AG04449 (cell line): Measurements from ENCODE around the gene LRRC74A.

Experiments
- CTCF ChIA-PET: fragments of 350-600 bp; formaldehyde crosslinking; extraction: SDS; loops from one replicate; lab custom pipeline; 2021; ENCODE audit warnings: antibody characterized with exemption; lab: Yijun Ruan, JAX
- POLR2A ChIA-PET: fragments of 400-600, 350-600 bp; formaldehyde crosslinking; extraction: SDS; loops from one replicate; lab custom pipeline; 2020; ENCODE audit warnings: antibody characterized with exemption, inconsistent platforms; lab: Yijun Ruan, JAX
- DNase-seq: peaks from one replicate; pipeline ENCODE4 v3.0.0-alpha.2; 2010; ENCODE audit warnings: low read depth, low spot score
- H3K4me3 ChIP-seq: 2 replicates; pipeline ENCODE4 v1.5.1; 2011; ENCODE audit warnings: low read depth, mild to moderate bottlenecking, control low read depth, low read length
- TF ChIP-seq, protein P1 (sequence below): IDR thresholded peaks from one replicate; pipeline ENCODE4 v1.5.1; 2011; ENCODE audit warnings: mild to moderate bottlenecking, moderate library complexity, low read length, control low read depth, inconsistent platforms; ENCODE audit not compliant: insufficient read depth; ENCODE audit errors: missing control alignments

Gene LRRC74A

DNA sequence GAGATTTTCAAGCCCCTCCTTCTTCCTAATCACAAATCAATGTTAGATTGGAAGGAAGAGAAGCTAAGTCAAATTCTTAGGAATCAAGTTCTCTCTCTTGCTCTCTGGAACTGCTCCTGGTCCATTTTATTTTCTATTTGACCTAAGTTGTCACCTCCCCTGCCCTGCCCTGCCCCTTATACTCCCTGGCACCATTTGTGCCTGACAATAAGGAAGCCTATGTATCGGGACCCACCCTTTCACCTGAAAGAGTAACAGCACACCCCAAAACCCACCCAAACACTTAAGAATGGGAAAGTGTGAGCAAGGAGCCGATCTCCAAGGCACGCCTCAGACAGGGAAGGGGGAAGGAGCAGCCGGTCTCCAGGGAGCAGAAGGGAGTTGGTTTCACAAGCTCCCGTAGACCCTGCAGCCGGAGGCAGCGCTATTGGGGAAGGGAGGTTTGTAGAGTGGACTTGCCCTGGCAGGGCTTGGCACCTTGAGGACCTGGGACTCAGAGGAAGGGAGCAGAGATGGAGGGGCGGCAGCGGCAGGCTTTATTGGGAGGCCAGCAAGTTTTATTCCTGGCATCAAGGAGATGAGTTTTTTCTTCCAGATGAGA, 1.6 kb downstream of the LRRC74A start:
- DNase-seq = no peak
- ChIA-PET POLR2A (no interaction called here), CTCF (no interaction called here)
- H3K4me3 ChIP-seq = peak overlapping the region; percentile 42
- TF ChIP-seq, protein P1, sequence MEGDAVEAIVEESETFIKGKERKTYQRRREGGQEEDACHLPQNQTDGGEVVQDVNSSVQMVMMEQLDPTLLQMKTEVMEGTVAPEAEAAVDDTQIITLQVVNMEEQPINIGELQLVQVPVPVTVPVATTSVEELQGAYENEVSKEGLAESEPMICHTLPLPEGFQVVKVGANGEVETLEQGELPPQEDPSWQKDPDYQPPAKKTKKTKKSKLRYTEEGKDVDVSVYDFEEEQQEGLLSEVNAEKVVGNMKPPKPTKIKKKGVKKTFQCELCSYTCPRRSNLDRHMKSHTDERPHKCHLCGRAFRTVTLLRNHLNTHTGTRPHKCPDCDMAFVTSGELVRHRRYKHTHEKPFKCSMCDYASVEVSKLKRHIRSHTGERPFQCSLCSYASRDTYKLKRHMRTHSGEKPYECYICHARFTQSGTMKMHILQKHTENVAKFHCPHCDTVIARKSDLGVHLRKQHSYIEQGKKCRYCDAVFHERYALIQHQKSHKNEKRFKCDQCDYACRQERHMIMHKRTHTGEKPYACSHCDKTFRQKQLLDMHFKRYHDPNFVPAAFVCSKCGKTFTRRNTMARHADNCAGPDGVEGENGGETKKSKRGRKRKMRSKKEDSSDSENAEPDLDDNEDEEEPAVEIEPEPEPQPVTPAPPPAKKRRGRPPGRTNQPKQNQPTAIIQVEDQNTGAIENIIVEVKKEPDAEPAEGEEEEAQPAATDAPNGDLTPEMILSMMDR = no peak

DNA sequence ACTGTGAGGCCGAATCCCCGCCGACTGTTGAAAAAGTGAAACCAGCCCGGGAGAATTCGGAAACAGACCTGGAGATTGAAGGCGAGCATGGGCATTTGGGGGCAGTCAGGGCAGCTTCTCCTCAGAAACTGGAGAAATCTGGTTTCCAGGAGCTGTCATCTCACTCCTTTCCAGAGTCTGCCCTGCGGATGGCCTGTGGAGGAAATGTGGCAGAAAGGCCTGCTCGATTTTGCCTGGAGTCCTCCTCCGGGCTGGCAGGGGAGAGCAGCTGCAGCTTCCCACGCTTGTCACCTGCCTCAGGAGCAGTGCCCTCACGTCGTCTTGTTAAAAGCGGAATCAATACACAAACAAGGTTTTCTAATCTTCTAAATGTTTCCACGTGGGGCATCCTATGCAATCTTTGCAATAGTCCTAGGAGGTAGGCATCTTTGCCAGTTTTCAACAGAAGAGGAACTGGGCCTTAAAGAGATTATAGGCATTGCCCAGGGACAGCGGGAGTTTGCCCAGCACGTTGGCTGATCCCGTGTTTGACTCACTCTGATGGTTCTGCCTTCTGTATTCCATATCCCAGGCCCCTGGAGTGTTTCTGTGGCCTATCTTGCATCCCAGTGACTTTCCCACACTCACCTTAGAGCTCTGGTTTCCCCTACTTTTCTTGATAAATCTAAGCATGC, 2.3 kb downstream of the LRRC74A start:
- no peak for DNase-seq
- H3K4me3 ChIP-seq = peak overlapping the region; percentile 42
- TF ChIP-seq, protein P1 = no peak
- POLR2A ChIA-PET = no interaction called here
- CTCF ChIA-PET = no interaction called here

DNA sequence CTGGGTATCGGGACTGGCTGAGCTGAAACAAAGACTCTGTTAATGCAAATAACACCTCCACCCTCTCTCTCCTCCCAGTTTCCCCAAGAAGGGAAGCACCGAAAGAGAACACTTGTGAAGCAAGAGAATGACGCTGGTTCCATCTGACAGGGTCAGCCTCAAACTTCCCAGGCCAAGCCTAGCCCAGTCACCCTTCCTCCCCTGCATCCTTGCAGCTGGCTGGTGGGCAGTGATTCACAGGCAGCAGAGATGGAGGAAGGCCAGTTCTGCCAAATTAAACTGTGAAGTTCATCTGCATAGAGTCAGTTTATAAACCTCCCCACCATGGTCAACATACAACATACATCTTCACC, 2.8 kb downstream of the LRRC74A start:
- no peak for DNase-seq
- POLR2A ChIA-PET = no interaction called here
- TF ChIP-seq, protein P1 = no peak
- H3K4me3 ChIP-seq = no peak overlapping the region
- CTCF ChIA-PET = no interaction called here

- TF ChIP-seq, protein P1 = no peak
- ChIA-PET POLR2A (no interaction called here), CTCF (no interaction called here)
- H3K4me3 ChIP-seq = no peak overlapping the region
- no peak for DNase-seq
These were observed 3.6 kb downstream of the LRRC74A start for GRCh38 chr14:76829650-76830421.

- TF ChIP-seq, protein P1 = no peak
- no peak for DNase-seq
- ChIA-PET CTCF (no interaction called here), POLR2A (no interaction called here)
- H3K4me3 ChIP-seq = no peak overlapping the region
These were observed 4.3 kb downstream of the LRRC74A start for GRCh38 chr14:76830556-76830955.

DNA sequence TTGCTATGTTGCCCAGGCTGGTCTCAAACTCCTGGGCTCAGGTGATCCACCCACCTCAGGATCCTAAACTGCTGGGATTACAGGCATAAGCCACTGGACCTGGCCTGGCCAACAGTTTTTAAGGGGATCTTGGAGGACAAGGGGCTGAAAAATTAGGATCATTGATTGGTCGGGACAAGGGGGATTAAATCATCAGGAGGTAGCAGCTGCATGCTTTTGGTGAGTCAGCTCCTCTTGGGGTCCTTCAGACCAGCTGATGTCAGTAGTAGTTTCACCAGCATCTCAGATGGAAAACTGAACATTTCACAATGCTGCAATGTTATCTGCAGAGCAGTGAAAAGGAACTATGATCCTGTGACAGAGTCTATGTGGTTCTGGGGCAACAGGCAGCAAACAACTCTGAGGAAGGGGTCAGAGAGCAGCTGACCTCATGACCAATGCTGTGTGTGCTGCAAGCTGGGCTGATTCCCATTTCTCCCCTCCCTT, 6.3 kb downstream of the LRRC74A start:
- TF ChIP-seq, protein P1 = no peak
- H3K4me3 ChIP-seq = no peak overlapping the region
- no peak for DNase-seq
- POLR2A ChIA-PET = no interaction called here
- CTCF ChIA-PET = no interaction called here
